ENCODE results near the gene ANKRD60. TPM values are rescaled to one million over a fixed set of nuclear protein-coding genes. Genes with fewer than 3 reads are reported as not detected.
A peak's percentile ranks its signal among the peaks of the same experiment; 100 is the strongest.

ANKRD60 gene
- total RNA-seq, 1 donor, result not detected

DNA sequence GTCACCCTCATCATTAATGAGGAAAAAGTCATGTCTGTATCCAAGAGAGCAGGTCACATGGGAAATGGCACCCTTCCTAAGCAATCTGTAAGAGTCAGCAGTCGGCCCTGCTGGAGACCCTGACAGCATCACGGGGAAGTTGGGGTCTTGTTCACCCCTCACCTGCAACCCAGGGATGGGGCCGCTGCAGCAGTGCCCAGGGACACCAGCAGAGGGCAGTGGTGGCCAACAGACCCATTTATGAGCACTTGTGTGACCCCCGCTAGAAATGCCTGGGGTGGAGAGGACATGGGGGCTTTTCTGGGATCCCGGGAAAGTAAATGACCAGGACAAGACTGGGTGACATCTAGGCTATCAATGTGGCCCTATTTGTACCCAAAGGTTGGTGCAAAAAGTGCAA lies 35.9 kb downstream of the ANKRD60 start:
- Histone ChIP-seq H3K9me3 (ENCODE audit: low read depth, low read length) (no peaks in the 10 kb centered on the region), H3K36me3 (ENCODE audit: insufficient read depth, low read length) (no peaks in the 10 kb centered on the region), H3K79me2 (ENCODE audit: insufficient read depth, low read length) (no peaks in the 10 kb centered on the region), H3K27me3 (ENCODE audit: insufficient read depth, low read length) (peaks cover 11% of the 10 kb centered on the region), H3K27ac (ENCODE audit: low read depth, low read length) (no peak overlapping the region), H3K4me1 (ENCODE audit: insufficient read depth, low read length) (no peaks in the 10 kb centered on the region), H3K4me3 (ENCODE audit: insufficient read depth, low read length) (no peak overlapping the region), H2AFZ (ENCODE audit: low read length) (no peak overlapping the region), H4K20me1 (ENCODE audit: insufficient read depth, low read length) (no peaks in the 10 kb centered on the region), H3K4me2 (ENCODE audit: insufficient read depth, low read length) (no peak overlapping the region)
- TF ChIP-seq, protein P1, sequence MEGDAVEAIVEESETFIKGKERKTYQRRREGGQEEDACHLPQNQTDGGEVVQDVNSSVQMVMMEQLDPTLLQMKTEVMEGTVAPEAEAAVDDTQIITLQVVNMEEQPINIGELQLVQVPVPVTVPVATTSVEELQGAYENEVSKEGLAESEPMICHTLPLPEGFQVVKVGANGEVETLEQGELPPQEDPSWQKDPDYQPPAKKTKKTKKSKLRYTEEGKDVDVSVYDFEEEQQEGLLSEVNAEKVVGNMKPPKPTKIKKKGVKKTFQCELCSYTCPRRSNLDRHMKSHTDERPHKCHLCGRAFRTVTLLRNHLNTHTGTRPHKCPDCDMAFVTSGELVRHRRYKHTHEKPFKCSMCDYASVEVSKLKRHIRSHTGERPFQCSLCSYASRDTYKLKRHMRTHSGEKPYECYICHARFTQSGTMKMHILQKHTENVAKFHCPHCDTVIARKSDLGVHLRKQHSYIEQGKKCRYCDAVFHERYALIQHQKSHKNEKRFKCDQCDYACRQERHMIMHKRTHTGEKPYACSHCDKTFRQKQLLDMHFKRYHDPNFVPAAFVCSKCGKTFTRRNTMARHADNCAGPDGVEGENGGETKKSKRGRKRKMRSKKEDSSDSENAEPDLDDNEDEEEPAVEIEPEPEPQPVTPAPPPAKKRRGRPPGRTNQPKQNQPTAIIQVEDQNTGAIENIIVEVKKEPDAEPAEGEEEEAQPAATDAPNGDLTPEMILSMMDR (IDR thresholded peaks at IDR 0.05; ENCODE audit: extremely low read depth, low read depth, low read length), result peak; percentile 73
- no peak for DNase-seq (ENCODE audit: insufficient read length, low spot score, missing footprints)

DNA sequence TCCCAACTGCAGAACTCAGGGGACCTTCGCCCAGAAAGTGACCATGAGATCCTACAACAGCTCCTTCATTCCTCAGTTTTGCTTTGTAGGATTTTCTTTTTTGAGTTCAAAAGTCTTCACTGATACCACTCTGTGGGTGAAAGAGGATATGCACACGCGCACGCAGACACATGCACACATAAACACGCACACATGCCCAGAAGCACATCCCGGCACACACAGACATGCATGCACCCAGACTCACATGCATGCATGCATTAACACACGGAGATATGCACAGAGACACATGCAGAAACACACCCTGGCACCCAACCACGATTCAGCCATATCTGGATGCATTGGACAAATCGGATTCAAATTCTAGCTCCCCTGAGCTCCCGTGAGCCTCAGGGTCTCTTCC lies 36.4 kb downstream of the ANKRD60 start:
- Histone ChIP-seq H3K4me1 (ENCODE audit: insufficient read depth, low read length) (no peaks in the 10 kb centered on the region), H3K4me2 (ENCODE audit: insufficient read depth, low read length) (no peak overlapping the region), H3K4me3 (ENCODE audit: insufficient read depth, low read length) (no peak overlapping the region), H3K27me3 (ENCODE audit: insufficient read depth, low read length) (peaks cover 11% of the 10 kb centered on the region), H3K9me3 (ENCODE audit: low read depth, low read length) (no peaks in the 10 kb centered on the region), H4K20me1 (ENCODE audit: insufficient read depth, low read length) (no peaks in the 10 kb centered on the region), H2AFZ (ENCODE audit: low read length) (no peak overlapping the region), H3K79me2 (ENCODE audit: insufficient read depth, low read length) (no peaks in the 10 kb centered on the region), H3K36me3 (ENCODE audit: insufficient read depth, low read length) (no peaks in the 10 kb centered on the region), H3K27ac (ENCODE audit: low read depth, low read length) (no peak overlapping the region)
- no peak for DNase-seq (ENCODE audit: insufficient read length, low spot score, missing footprints)
- TF ChIP-seq, protein P1 (IDR thresholded peaks at IDR 0.05; ENCODE audit: extremely low read depth, low read depth, low read length), result no peak

DNA sequence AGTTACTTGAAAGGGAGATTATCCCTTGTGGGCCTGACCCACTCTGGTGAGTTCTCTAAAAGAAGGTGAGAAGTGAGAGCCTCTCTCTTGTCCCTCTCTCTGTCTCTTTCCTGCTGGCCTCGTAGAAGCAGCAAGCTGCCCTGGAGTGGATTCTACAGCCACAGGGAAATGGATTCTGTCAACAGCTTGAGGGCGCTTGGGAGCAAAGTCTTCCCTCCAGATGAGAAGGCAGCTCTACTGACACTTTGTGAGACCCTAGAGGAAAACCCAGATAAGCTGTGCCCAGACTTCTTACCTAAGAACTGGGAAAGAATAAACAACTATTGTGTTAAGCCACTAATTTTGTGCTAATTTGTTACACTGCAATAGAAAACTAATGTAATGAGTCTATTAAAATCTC lies 39.9 kb downstream of the ANKRD60 start:
- Histone ChIP-seq H2AFZ (ENCODE audit: low read length) (no peak overlapping the region), H3K4me3 (ENCODE audit: insufficient read depth, low read length) (no peak overlapping the region), H3K9me3 (ENCODE audit: low read depth, low read length) (peaks cover 11% of the 10 kb centered on the region), H3K4me1 (ENCODE audit: insufficient read depth, low read length) (no peaks in the 10 kb centered on the region), H3K79me2 (ENCODE audit: insufficient read depth, low read length) (no peaks in the 10 kb centered on the region), H4K20me1 (ENCODE audit: insufficient read depth, low read length) (no peaks in the 10 kb centered on the region), H3K27ac (ENCODE audit: low read depth, low read length) (no peak overlapping the region), H3K27me3 (ENCODE audit: insufficient read depth, low read length) (peaks cover 11% of the 10 kb centered on the region), H3K36me3 (ENCODE audit: insufficient read depth, low read length) (no peaks in the 10 kb centered on the region), H3K4me2 (ENCODE audit: insufficient read depth, low read length) (no peak overlapping the region)
- no peak for DNase-seq (ENCODE audit: insufficient read length, low spot score, missing footprints)
- TF ChIP-seq, protein P1 (IDR thresholded peaks at IDR 0.05; ENCODE audit: extremely low read depth, low read depth, low read length), result no peak

DNA sequence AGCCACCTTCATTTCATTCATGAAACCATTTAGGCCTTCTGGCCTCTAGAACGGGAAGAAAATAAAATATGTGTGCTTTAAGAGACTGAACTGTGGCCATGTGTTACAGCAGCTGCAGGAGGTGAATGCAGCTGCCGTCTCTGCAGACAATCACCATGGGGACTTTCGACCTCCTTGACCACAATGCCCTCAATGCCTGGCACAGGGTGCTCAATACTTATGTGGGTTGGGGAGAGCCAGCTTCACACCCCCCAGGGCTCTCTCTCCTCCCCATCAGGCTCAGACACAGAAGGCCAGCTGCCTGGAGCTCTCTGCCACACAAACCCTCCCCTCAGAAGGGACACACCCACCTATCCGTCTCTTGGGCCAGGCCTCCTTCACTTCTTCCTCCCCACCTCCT lies 43.5 kb downstream of the ANKRD60 start:
- H3K4me3 ChIP-seq (ENCODE audit: insufficient read depth, low read length), result no peak overlapping the region

More for the DNA sequence above, 43.5 kb downstream of the ANKRD60 start:
- TF ChIP-seq, protein P1 (IDR thresholded peaks at IDR 0.05; ENCODE audit: extremely low read depth, low read depth, low read length), result no peak
- H2AFZ ChIP-seq (ENCODE audit: low read length), result no peak overlapping the region
- H3K36me3 ChIP-seq (ENCODE audit: insufficient read depth, low read length), result no peaks in the 10 kb centered on the region
- peaks cover 12% of the 10 kb centered on the region for H3K27me3 ChIP-seq (ENCODE audit: insufficient read depth, low read length)
- no peaks in the 10 kb centered on the region for H3K4me1 ChIP-seq (ENCODE audit: insufficient read depth, low read length)
- H3K27ac ChIP-seq (ENCODE audit: low read depth, low read length), result no peak overlapping the region
- DNase-seq (ENCODE audit: insufficient read length, low spot score, missing footprints), result no peak
- peaks cover 11% of the 10 kb centered on the region for H3K9me3 ChIP-seq (ENCODE audit: low read depth, low read length)
- H4K20me1 ChIP-seq (ENCODE audit: insufficient read depth, low read length), result no peaks in the 10 kb centered on the region
- no peak overlapping the region for H3K4me2 ChIP-seq (ENCODE audit: insufficient read depth, low read length)
- no peaks in the 10 kb centered on the region for H3K79me2 ChIP-seq (ENCODE audit: insufficient read depth, low read length)
